B cell (primary cell): ENCODE results near the gene FOXP4. TPM values are rescaled to one million over a fixed set of nuclear protein-coding genes. Genes with fewer than 3 reads are reported as not detected.

Experiments used
- ATAC-seq: fragments of 200-7000 bp; cut with Tn5 transposase; one replicate; pipeline ENCODE4 v1.10.0; 2021; ENCODE audit warnings: low read depth, mild to moderate bottlenecking, moderate number of reproducible peaks, moderate library complexity
- CTCF ChIA-PET: fragments of 350-600 bp; sonication (Branson Sonifier 250); formaldehyde crosslinking; loops from one replicate; lab custom pipeline; 2021; ENCODE audit warnings: antibody characterized with exemption, inconsistent platforms; lab: Charles Lee
- POLR2A ChIA-PET: fragments of 350-600 bp; sonication (Branson Sonifier 250); formaldehyde crosslinking; loops from one replicate; lab custom pipeline; 2021; ENCODE audit warnings: antibody characterized with exemption; lab: Charles Lee
- DNase-seq: peaks from one replicate; pipeline ENCODE4 v3.0.0; 2013
- H2AFZ ChIP-seq: 2 replicates; pipeline ENCODE4 v1.6.1; 2012; ENCODE audit warnings: mild to moderate bottlenecking, low read depth, low read length; ENCODE audit not compliant: insufficient read depth, poor library complexity, severe bottlenecking
- H3K27ac ChIP-seq, 2 donors: 1 replicate in 1 of 2; 2 replicates in 1 of 2; pipeline ENCODE4 v1.5.1; 2012 to 2013; ENCODE audit warnings: low read length in 2 of 2, mild to moderate bottlenecking in 2 of 2, moderate library complexity in 1 of 2
- H3K27me3 ChIP-seq, 4 experiments: fragments of 200-600 bp in 1 of 4; sonication (generic) in 1 of 4; replicated peaks in 1 of 4; 1 replicate in 2 of 4; 2 replicates in 2 of 4; pipeline versions ENCODE4 v1.6.1 to v1.7.0; 2013 to 2016; ENCODE audit warnings: low read length in 3 of 4, mild to moderate bottlenecking in 2 of 4, mixed read lengths in 1 of 4, moderate library complexity in 1 of 4; ENCODE audit not compliant: insufficient read depth in 4 of 4, control insufficient read depth in 3 of 4; ENCODE audit errors: control extremely low read depth in 1 of 4
- H3K36me3 ChIP-seq, 2 experiments: replicated peaks in 1 of 2; 1 replicate in 1 of 2; 2 replicates in 1 of 2; pipeline versions ENCODE4 v1.6.1 to v1.7.1; 2013; ENCODE audit warnings: low read length in 1 of 2; ENCODE audit not compliant: insufficient read depth in 2 of 2, control insufficient read depth in 1 of 2; ENCODE audit errors: control extremely low read depth in 1 of 2, extremely low read depth in 1 of 2
- H3K4me1 ChIP-seq, 2 donors: fragments of 200-600 bp in 1 of 2; sonication (generic) in 1 of 2; 1 replicate in 1 of 2; 2 replicates in 1 of 2; pipeline versions ENCODE4 v1.5.1 to v1.6.1; 2013 to 2017; ENCODE audit warnings: low read length in 2 of 2; ENCODE audit not compliant: control insufficient read depth in 2 of 2, insufficient read depth in 2 of 2
- H3K4me2 ChIP-seq: replicated peaks from 2 replicates; pipeline ENCODE3; 2012; ENCODE audit warnings: mild to moderate bottlenecking, low read depth, low read length; ENCODE audit not compliant: poor library complexity, severe bottlenecking
- H3K4me3 ChIP-seq, 5 experiments: fragments of 200-600 bp in 1 of 5; sonication (generic) in 1 of 5; 1 replicate in 3 of 5; 2 replicates in 2 of 5; pipeline versions ENCODE4 v1.5.1 to v1.7.0; 2011 to 2016; ENCODE audit warnings: low read length in 4 of 5, mild to moderate bottlenecking in 4 of 5, low read depth in 2 of 5, control low read depth in 1 of 5, moderate library complexity in 1 of 5; ENCODE audit not compliant: insufficient read depth in 1 of 5; ENCODE audit errors: control extremely low read depth in 1 of 5, extremely low read depth in 1 of 5
- H3K79me2 ChIP-seq: fragments of 200-600 bp; sonication (generic); one replicate; pipeline ENCODE4 v1.6.0; 2016; ENCODE audit warnings: low read length; ENCODE audit not compliant: control insufficient read depth, insufficient read depth
- H3K9ac ChIP-seq: fragments of 200-600 bp; sonication (generic); 2 replicates; pipeline ENCODE4 v1.6.1; 2017; ENCODE audit warnings: mild to moderate bottlenecking, low read length, moderate library complexity
- H3K9me3 ChIP-seq, 3 donors: one replicate each; pipeline versions ENCODE4 v1.6.1 to v1.7.1; 2013; ENCODE audit warnings: low read length in 2 of 3; ENCODE audit not compliant: control insufficient read depth in 2 of 3, insufficient read depth in 1 of 3; ENCODE audit errors: control extremely low read depth in 1 of 3
- H4K20me1 ChIP-seq: 2 replicates; pipeline ENCODE4 v1.6.0; 2012; ENCODE audit warnings: mild to moderate bottlenecking, low read length; ENCODE audit not compliant: insufficient read depth, control insufficient read depth, poor library complexity, severe bottlenecking
- H3K27ac Mint-ChIP-seq: one replicate; pipeline ENCODE4 v1.8.0; 2021; ENCODE audit warnings: mixed read lengths
- H3K27me3 Mint-ChIP-seq: one replicate; pipeline ENCODE4 v1.8.0; 2021; ENCODE audit warnings: mixed read lengths
- H3K4me1 Mint-ChIP-seq: one replicate; pipeline ENCODE4 v1.8.0; 2021; ENCODE audit warnings: mixed read lengths
- H3K4me3 Mint-ChIP-seq: one replicate; pipeline ENCODE4 v1.8.0; 2021; ENCODE audit warnings: mixed read lengths
- H3K9me3 Mint-ChIP-seq: one replicate; pipeline ENCODE4 v1.8.0; 2022; ENCODE audit warnings: mixed read lengths; ENCODE audit not compliant: insufficient read depth
- EZH2 ChIP-seq: IDR thresholded peaks from 2 replicates; pipeline ENCODE4 v1.6.1; 2012; ENCODE audit warnings: borderline replicate concordance, low read depth, mild to moderate bottlenecking, moderate library complexity, low read length; ENCODE audit not compliant: insufficient read depth, poor library complexity, severe bottlenecking
- WGBS: methylation state at CpG from one replicate; pipeline ENCODE4 v1.1.5; 2013; ENCODE audit warnings: missing lambda C conversion rate; ENCODE audit not compliant: insufficient coverage; 5-methylcytosine and 5-hydroxymethylcytosine counted together
- intact Hi-C: fragments of 100-400 bp; cut with micrococcal nuclease; formaldehyde crosslinking; loops from one replicate; pipeline ENCODE4 v1.10.0; 2022
- polyA plus RNA-seq: library from polyadenylated mRNA; depleted of rRNA; stranded (reverse); fragments of >200 nt; gene quantifications from 2 replicates; pipeline ENCODE4 v1.2.3, GENCODE V29; 2012
- total RNA-seq, 2 donors: library from RNA; stranded (reverse); fragments of 120-200 nt in 1 of 2; gene quantifications; 1 replicate in 1 of 2; 2 replicates in 1 of 2; pipeline versions ENCODE4 v1.2.3 to v1.2.4, GENCODE V29; 2013 to 2022
- TF ChIP-seq, protein P1 (sequence below): fragments of 200-600 bp; IDR thresholded peaks from one replicate; pipeline ENCODE4 v1.8.0; 2022; ENCODE audit warnings: antibody characterized with exemption, mild to moderate bottlenecking

FOXP4 gene
- total and polyA plus RNA-seq, 2 donors (not counting 1 experiment from before 2014, with no cell fraction given), result 17.0 to 38.7 TPM

DNA sequence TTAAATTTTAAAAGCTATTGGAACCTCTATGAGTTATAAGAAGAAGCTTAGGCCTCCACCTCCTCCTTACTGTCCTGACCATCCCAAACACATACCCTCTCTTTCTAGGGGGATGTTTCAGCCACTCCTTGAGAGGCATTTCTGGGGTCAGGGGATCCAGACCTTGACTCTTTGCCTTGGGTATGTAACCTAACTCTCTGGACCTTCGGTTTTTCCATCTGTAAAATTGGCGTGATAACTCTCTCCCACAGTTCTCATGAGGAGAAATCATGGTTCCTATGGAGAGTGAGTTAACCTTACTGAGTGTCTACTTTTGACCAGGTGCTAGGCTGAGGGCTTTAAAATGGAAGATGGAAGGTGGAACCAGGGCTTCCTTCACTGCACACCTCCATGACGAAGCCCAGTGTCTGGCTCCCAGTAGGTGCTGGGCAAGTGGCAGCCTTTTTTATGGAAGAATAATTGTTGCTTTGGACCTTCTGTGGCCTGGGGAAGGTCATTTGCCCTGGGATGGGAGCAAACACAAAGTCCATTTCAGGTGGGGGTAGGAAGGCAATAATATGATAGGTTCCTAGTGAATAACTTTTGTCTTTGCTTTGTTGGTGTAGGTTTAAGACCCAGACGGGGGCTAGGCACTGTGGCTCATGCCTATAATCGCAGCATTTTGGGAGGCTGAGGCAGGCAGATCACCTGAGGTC, 18.4 kb downstream of the FOXP4 start:
- Histone ChIP-seq H3K27ac (no peak overlapping the region), H3K4me1 (peaks cover 12 to 21% of the 10 kb centered on the region in 2 donors), H2AFZ (no peak overlapping the region), H3K27me3 (no peaks in the 10 kb centered on the region), H3K36me3 (peaks cover 0 to 33% of the 10 kb centered on the region in 2 experiments), H3K9ac (no peak overlapping the region), H3K4me3 (no peak overlapping the region), H4K20me1 (peaks cover 28% of the 10 kb centered on the region), H3K4me2 (no peak overlapping the region), H3K9me3 (no peaks in the 10 kb centered on the region), H3K79me2 (peaks cover 23% of the 10 kb centered on the region)
- ATAC-seq (no peak), DNase-seq (no peak)
- Mint-ChIP-seq H3K4me1 (peaks cover 27% of the 10 kb centered on the region), H3K4me3 (no peak overlapping the region), H3K9me3 (no peaks in the 10 kb centered on the region), H3K27ac (no peak overlapping the region), H3K27me3 (no peaks in the 10 kb centered on the region)
- TF ChIP-seq, protein P1, sequence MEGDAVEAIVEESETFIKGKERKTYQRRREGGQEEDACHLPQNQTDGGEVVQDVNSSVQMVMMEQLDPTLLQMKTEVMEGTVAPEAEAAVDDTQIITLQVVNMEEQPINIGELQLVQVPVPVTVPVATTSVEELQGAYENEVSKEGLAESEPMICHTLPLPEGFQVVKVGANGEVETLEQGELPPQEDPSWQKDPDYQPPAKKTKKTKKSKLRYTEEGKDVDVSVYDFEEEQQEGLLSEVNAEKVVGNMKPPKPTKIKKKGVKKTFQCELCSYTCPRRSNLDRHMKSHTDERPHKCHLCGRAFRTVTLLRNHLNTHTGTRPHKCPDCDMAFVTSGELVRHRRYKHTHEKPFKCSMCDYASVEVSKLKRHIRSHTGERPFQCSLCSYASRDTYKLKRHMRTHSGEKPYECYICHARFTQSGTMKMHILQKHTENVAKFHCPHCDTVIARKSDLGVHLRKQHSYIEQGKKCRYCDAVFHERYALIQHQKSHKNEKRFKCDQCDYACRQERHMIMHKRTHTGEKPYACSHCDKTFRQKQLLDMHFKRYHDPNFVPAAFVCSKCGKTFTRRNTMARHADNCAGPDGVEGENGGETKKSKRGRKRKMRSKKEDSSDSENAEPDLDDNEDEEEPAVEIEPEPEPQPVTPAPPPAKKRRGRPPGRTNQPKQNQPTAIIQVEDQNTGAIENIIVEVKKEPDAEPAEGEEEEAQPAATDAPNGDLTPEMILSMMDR, result no peak
- no peak for TF ChIP-seq EZH2
- POLR2A ChIA-PET, result no interaction called here
- intact Hi-C loops, result loop anchor here (5.0 kb wide), 1 partner anchor 57 kb away; no protein-coding TSS in a partner anchor
- 100% methylated on average over 3 of the region's 5 CpGs for WGBS
- CTCF ChIA-PET, result interaction anchor here (1.7 kb wide), 1 partner anchor 100 kb away, joined by 3 read pairs; no protein-coding TSS in a partner anchor

DNA sequence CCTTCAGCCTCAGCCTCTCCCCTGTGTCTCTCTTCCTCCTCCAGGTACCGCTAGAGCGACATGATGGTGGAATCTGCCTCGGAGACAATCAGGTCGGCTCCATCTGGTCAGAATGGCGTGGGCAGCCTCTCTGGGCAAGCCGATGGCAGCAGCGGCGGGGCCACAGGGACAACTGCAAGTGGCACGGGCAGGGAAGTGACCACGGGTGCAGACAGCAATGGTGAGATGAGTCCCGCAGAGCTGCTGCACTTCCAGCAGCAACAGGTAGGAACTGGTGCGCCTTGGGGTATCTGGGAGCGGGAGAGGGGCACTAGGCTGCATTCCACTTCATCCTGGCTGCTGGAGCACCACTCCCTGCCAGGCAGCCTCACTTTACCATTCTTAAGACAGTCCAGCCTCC, 19.5 kb downstream of the FOXP4 start:
- CTCF ChIA-PET, result interaction anchor here (1.1 kb wide), 1 partner anchor 27 kb away, joined by 3 read pairs; no protein-coding TSS in a partner anchor
- TF ChIP-seq, protein P1, result no peak
- TF ChIP-seq EZH2, result no peak
- Mint-ChIP-seq H3K27ac (no peak overlapping the region), H3K27me3 (no peaks in the 10 kb centered on the region), H3K9me3 (no peaks in the 10 kb centered on the region), H3K4me3 (no peak overlapping the region), H3K4me1 (peaks cover 16% of the 10 kb centered on the region)
- WGBS, result 90% methylated on average over 12 of the region's 13 CpGs
- ATAC-seq (no peak), DNase-seq (no peak)
- H3K36me3 ChIP-seq, result peaks cover 0 to 36% of the 10 kb centered on the region in 2 experiments
- no peak overlapping the region for H3K4me3 ChIP-seq
- no peak overlapping the region for H3K4me2 ChIP-seq
- H3K9me3 ChIP-seq, result no peaks in the 10 kb centered on the region
- peaks cover 5 to 12% of the 10 kb centered on the region in 2 donors for H3K4me1 ChIP-seq
- H3K27ac ChIP-seq, result no peak overlapping the region
- intact Hi-C loops, result no loop called here
- no peak overlapping the region for H3K9ac ChIP-seq
- POLR2A ChIA-PET, result no interaction called here
- H3K27me3 ChIP-seq, result no peaks in the 10 kb centered on the region
- peaks cover 16% of the 10 kb centered on the region for H3K79me2 ChIP-seq
- peaks cover 32% of the 10 kb centered on the region for H4K20me1 ChIP-seq
- H2AFZ ChIP-seq, result no peak overlapping the region
